Gastroesophageal sphincter (tissue), 3 donors: ENCODE measurements around the gene TEX54.

ENCODE experiments used
- CTCF ChIP-seq, 4 experiments: fragments of 200-600 bp in 2 of 4; fragments of 450-650 bp in 2 of 4; sonication (generic) in 1 of 4; IDR thresholded peaks; one replicate each; pipeline ENCODE4 v1.5.1; 2017 to 2019; ENCODE audit warnings: antibody characterized with exemption in 4 of 4, mild to moderate bottlenecking in 2 of 4, moderate library complexity in 2 of 4
- POLR2AphosphoS5 ChIP-seq: sonication (generic); formaldehyde crosslinking; IDR thresholded peaks from one replicate; pipeline ENCODE4 v1.6.1; 2017; ENCODE audit warnings: antibody characterized with exemption

GRCh38 chr11:62882431-62882749, 49.7 kb upstream of the TEX54 start:
- TF ChIP-seq CTCF (IDR thresholded peaks at IDR 0.05) (no peak), POLR2AphosphoS5 (no peak)
